Left hindlimb (tissue), 1 donor: ENCODE data around the gene LRRC14B.
A peak's percentile ranks its signal among the peaks of the same experiment; 100 is the strongest.
"Not testable (repeated sequence)": the region's sequence is repeated elsewhere in the genome, so short reads cannot be mapped to it uniquely, and the experiment has no call there.

Experiments
- DNase-seq: peaks from one replicate; pipeline ENCODE4 v3.0.0-alpha.2; 2018

LRRC14B gene

GRCh38 chr5:160921-161802 lies 30.1 kb upstream of the LRRC14B start:
- DNase-seq, result no peak

GRCh38 chr5:161803-162110 lies 29.5 kb upstream of the LRRC14B start:
- DNase-seq, result no peak

DNA sequence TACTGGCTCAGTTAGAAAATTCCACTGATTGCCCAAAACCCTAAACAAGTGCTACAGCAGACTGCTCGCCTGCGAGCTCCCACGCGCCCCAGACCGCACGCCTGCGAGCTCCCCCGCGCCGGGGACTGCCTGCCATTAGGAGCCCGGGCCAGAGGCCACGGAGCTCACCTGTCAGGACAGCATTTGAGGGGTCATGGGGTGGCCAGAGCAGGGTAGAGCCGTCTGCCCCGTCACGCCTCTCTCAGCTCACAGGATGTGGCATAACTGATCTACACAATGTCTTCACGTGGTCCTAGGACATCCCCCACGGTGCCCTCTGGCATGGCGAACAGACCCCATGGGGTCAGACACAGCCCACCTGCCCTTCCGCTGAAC lies 29.1 kb upstream of the LRRC14B start:
- no peak for DNase-seq

- DNase-seq, result no peak
These were observed 28.5 kb upstream of the LRRC14B start for GRCh38 chr5:162565-163337.

DNA sequence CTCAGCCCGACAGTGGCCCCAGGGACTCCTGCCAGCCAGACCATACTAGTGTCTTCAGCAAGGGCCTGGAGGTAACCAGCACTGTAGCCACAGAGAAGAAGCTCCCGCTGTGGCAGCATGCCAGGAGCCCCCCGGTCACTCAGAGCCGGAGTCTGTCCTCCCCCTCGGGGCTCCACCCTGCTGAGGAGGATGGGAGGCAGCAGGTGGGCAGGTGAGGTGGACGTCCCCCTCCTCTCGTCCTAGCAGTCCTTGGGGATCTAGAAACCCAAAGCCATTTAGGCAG lies 28.0 kb upstream of the LRRC14B start:
- no peak for DNase-seq

- DNase-seq, result no peak
These were observed 27.5 kb upstream of the LRRC14B start for GRCh38 chr5:163841-164240.

- no peak for DNase-seq
These were observed 27.1 kb upstream of the LRRC14B start for GRCh38 chr5:164244-164643.

- not testable (repeated sequence) for DNase-seq
These were observed 26.5 kb upstream of the LRRC14B start for GRCh38 chr5:164783-165182.

GRCh38 chr5:166441-167372 lies 24.6 kb upstream of the LRRC14B start:
- DNase-seq, result no peak

DNA sequence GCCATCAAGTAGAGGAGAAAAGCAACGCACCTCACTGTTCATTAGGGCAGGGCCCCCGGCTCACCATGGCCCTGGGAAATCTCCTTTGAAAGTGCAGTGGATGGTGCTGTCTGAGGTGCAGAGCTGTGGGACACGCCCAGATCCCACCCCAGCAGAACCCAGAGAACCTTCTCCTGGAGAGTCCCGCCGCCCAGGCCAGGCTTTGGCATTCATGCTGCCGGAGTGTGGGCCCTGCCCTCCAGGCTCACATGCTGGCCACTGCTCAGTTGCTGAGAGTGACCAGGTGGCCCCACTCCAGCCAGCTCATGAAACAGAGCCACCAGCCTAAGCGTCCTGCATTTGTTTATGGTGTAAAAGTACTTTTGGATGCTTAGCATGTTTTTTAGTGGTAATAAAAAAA lies 23.8 kb upstream of the LRRC14B start:
- DNase-seq, result no peak

DNA sequence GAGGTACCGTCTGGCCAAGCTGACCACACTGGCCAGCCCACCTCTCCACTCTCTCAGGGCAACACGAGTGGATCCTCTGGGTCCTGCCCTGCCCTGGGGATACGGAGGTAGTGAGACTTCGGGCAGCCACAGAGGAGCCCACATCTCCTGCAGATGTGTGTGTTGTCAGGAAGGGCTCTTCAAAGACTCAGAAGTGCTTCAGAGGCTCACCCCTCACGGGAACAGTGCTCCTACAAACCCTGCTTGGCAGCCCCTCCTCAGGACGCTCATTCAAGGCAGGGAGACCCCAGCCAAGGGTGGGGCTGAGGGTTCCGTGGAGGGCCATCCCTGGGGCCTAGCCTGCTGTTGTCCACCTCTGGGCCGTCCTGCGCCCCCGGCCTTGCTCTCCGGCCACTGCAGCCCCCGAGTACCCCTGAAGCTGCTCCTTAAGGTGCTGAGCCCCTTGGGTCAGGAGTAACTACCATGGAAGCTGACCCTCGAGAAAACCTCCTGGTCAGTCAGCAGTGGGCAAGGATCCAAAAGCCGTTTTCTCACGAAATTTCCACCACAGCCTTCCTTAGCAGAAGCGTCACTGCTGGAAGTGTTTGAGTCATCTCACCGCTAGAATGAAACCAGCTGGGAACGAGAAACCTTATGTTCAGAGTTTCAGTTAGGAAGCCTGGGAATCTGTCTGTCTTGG lies 23.2 kb upstream of the LRRC14B start:
- no peak for DNase-seq

DNA sequence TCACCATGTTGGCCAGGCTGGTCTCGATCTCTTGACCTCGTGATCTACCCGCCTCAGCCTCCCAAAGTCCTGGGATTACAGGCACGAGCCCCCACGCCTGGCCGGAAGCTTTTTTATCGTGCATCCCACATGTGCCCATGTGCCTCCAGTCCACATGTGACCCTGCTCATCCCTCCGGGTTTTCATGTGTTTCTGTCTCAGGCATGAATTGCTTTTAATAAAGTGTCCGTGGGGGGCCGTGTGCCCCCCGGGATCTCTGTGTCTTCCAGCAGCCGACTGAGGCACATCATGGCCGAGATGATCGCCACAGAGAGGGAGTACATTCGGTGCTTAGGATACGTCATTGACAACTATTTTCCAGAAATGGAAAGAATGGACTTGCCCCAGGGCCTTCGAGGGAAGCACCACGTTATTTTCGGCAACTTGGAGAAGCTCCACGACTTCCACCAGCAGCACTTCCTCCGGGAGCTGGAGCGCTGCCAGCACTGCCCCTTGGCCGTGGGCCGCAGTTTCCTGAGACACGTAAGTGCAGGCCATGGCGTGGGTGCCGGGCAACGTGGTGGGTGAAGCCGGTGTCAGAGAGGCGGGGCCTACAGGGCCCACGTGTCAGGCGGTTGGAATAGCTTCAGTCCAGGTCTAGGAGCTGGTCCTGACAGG lies 22.1 kb upstream of the LRRC14B start:
- DNase-seq, result peak; percentile 71

- DNase-seq, result no peak
These were observed 21.6 kb upstream of the LRRC14B start for GRCh38 chr5:169728-170094.

DNA sequence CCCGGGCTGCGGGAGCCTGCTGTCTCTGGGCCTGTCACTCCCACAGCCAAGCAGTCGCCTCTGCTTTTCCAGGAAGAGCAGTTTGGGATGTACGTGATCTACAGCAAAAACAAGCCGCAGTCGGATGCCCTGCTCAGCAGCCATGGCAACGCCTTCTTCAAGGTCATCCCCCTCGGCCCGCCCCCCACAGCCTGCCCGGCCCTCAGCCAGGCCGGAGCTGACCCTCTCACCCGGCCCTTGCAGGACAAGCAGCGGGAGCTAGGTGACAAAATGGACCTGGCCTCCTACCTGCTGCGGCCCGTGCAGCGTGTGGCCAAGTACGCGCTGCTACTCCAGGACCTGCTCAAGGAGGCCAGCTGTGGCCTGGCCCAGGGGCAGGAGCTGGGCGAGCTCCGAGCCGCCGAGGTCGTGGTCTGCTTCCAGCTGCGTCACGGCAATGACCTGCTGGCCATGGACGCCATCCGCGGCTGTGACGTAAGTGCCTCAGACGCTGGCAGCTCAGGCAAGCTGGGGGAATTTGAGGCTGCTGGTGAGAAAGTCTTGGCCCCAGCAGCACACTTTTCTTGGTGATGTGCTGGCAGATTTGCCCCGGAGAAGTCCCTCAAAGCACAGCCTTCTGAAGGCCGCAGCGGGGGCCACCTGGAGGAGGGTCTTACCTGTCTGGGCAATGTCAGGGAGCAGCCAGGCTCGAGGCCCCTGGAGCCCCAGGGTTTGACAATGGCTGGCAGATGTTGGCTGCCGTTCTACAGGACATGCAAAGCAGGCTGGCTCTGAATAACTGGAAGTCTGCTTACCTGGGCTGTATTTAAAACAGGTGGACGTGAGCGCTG lies 20.1 kb upstream of the LRRC14B start:
- DNase-seq, result no peak

GRCh38 chr5:171801-172331 lies 19.4 kb upstream of the LRRC14B start:
- DNase-seq, result no peak

- DNase-seq, result no peak
These were observed 18.9 kb upstream of the LRRC14B start for GRCh38 chr5:172421-172820.

GRCh38 chr5:172841-173251 lies 18.4 kb upstream of the LRRC14B start:
- no peak for DNase-seq

- no peak for DNase-seq
These were observed 17.7 kb upstream of the LRRC14B start for GRCh38 chr5:173392-174290.

DNA sequence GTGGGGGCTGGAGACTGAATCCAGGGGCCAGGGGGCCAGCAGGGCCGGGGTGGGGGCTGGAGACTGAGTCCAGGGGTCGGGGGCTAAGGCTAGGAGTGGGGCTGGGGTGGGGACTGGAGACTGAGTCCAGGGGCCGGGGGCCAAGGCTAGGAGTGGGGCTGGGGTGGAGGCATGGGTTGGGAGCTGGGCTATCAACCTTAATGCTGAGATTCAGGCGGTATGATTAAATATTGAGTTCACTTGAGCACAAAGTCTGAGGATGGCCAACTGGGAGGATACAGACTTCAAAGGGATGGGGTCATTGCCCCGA lies 17.0 kb upstream of the LRRC14B start:
- DNase-seq, result no peak

GRCh38 chr5:174876-175465 lies 16.3 kb upstream of the LRRC14B start:
- DNase-seq, result peak; percentile 11
